ENCODE measurements around the gene ZWILCH.
A peak's percentile ranks its signal among the peaks of the same experiment; 100 is the strongest.
"Not testable (repeated sequence)": the region's sequence is repeated elsewhere in the genome, so short reads cannot be mapped to it uniquely, and the experiment has no call there.

Gene ZWILCH

GRCh38 chr15:66489179-66489791 is 15.8 kb upstream of the ZWILCH start:
- no peak for DNase-seq

- DNase-seq, result no peak
These were observed 13.3 kb upstream of the ZWILCH start for GRCh38 chr15:66491846-66492245.

GRCh38 chr15:66494262-66494661 is 10.9 kb upstream of the ZWILCH start:
- DNase-seq, result no peak

GRCh38 chr15:66496951-66497501 is 8.1 kb upstream of the ZWILCH start:
- DNase-seq, result peak; percentile 21

- peak; percentile 96 for DNase-seq
These were observed 7.3 kb upstream of the ZWILCH start, which contains the start of gene SNAPC5 for GRCh38 chr15:66497502-66498455. Gene SNAPC5, minus strand, starts transcription at chr15:66497762. Its CDS starts 31 bp downstream, at chr15:66497731.

- DNase-seq, result no peak
These were observed 6.4 kb upstream of the ZWILCH start for GRCh38 chr15:66498501-66499386.

GRCh38 chr15:66500346-66500745 is 4.8 kb upstream of the ZWILCH start:
- DNase-seq, result not testable (repeated sequence)

GRCh38 chr15:66502491-66502890 is 2.6 kb upstream of the ZWILCH start:
- no peak for DNase-seq

- not testable (repeated sequence) for DNase-seq
These were observed 2.0 kb upstream of the ZWILCH start for GRCh38 chr15:66503041-66503648.

GRCh38 chr15:66503780-66504562 is 1.2 kb upstream of the ZWILCH start:
- DNase-seq, result no peak

GRCh38 chr15:66505430-66505811 is 295 bp downstream of the ZWILCH start:
- DNase-seq, result no peak

- no peak for DNase-seq
These were observed 692 bp downstream of the ZWILCH start for GRCh38 chr15:66505818-66506217.

- no peak for DNase-seq
These were observed 3.3 kb downstream of the ZWILCH start for GRCh38 chr15:66508293-66508883.

- no peak for DNase-seq
These were observed 9.5 kb downstream of the ZWILCH start for GRCh38 chr15:66514586-66514985.

GRCh38 chr15:66515901-66516322 is 10.8 kb downstream of the ZWILCH start:
- no peak for DNase-seq

GRCh38 chr15:66523926-66524325 is 18.8 kb downstream of the ZWILCH start:
- DNase-seq, result no peak

- no peak for DNase-seq
These were observed 19.7 kb downstream of the ZWILCH start for GRCh38 chr15:66524838-66525237.

GRCh38 chr15:66535056-66535455 is 29.9 kb downstream of the ZWILCH start:
- no peak for DNase-seq

- no peak for DNase-seq
These were observed 37.8 kb downstream of the ZWILCH start for GRCh38 chr15:66542896-66543295.

- DNase-seq, result no peak
These were observed 40.1 kb downstream of the ZWILCH start for GRCh38 chr15:66545255-66545654.

GRCh38 chr15:66555685-66556084 is 50.6 kb downstream of the ZWILCH start:
- DNase-seq, result no peak
